GM19240 (cell line): Measurements from ENCODE around the gene LHFPL4.
"Not testable (repeated sequence)": the region's sequence is repeated elsewhere in the genome, so short reads cannot be mapped to it uniquely, and the experiment has no call there.

Source experiments
- DNase-seq: peaks from one replicate; pipeline ENCODE4 v3.0.0; 2011; ENCODE audit warnings: low spot score; ENCODE audit not compliant: insufficient read length

The LHFPL4 gene

GRCh38 chr3:9553021-9553947 lies at the start of gene LHFPL4:
TSS of gene LHFPL4 (minus strand) at chr3:9553822. CDS start at chr3:9552679, 1,143 bp downstream.
- no peak for DNase-seq

GRCh38 chr3:9602620-9603019 lies 49.0 kb upstream of the LHFPL4 start:
- no peak for DNase-seq

GRCh38 chr3:9601006-9601581 lies 47.5 kb upstream of the LHFPL4 start:
- DNase-seq = not testable (repeated sequence)

GRCh38 chr3:9600597-9600996 lies 47.0 kb upstream of the LHFPL4 start:
- DNase-seq = no peak

- no peak for DNase-seq
These were observed 45.3 kb upstream of the LHFPL4 start for GRCh38 chr3:9598783-9599387.

- DNase-seq = no peak
These were observed 42.3 kb upstream of the LHFPL4 start for GRCh38 chr3:9595877-9596276.

- DNase-seq = not testable (repeated sequence)
These were observed 38.2 kb upstream of the LHFPL4 start for GRCh38 chr3:9591781-9592180.

- DNase-seq = no peak
These were observed 36.7 kb upstream of the LHFPL4 start for GRCh38 chr3:9590282-9590791.

- no peak for DNase-seq
These were observed 30.2 kb upstream of the LHFPL4 start for GRCh38 chr3:9583792-9584191.

- DNase-seq = no peak
These were observed 29.7 kb upstream of the LHFPL4 start for GRCh38 chr3:9583371-9583770.

- DNase-seq = no peak
These were observed 28.7 kb upstream of the LHFPL4 start for GRCh38 chr3:9582332-9582731.

GRCh38 chr3:9581742-9582141 lies 28.1 kb upstream of the LHFPL4 start:
- DNase-seq = no peak

- DNase-seq = no peak
These were observed 15.4 kb upstream of the LHFPL4 start for GRCh38 chr3:9569054-9569453.

GRCh38 chr3:9565316-9565715 lies 11.7 kb upstream of the LHFPL4 start:
- no peak for DNase-seq

- DNase-seq = no peak
These were observed 10.2 kb upstream of the LHFPL4 start for GRCh38 chr3:9563851-9564250.

- DNase-seq = not testable (repeated sequence)
These were observed 6.4 kb upstream of the LHFPL4 start for GRCh38 chr3:9560056-9560455.

- DNase-seq = no peak
These were observed 409 bp upstream of the LHFPL4 start for GRCh38 chr3:9553948-9554513.

- DNase-seq = no peak
These were observed 1.2 kb downstream of the LHFPL4 start for GRCh38 chr3:9552252-9552999.

GRCh38 chr3:9550999-9551398 lies 2.6 kb downstream of the LHFPL4 start:
- no peak for DNase-seq

GRCh38 chr3:9549600-9549999 lies 4.0 kb downstream of the LHFPL4 start:
- DNase-seq = no peak

GRCh38 chr3:9548991-9549390 lies 4.6 kb downstream of the LHFPL4 start:
- no peak for DNase-seq
